B cell (primary cell): ENCODE data around the gene KIF21A. TPM values are rescaled to one million over a fixed set of nuclear protein-coding genes. Genes with fewer than 3 reads are reported as not detected.

Experiments
- ATAC-seq: fragments of 200-7000 bp; cut with Tn5 transposase; one replicate; pipeline ENCODE4 v1.10.0; 2021; ENCODE audit warnings: low read depth, mild to moderate bottlenecking, moderate number of reproducible peaks, moderate library complexity
- CTCF ChIA-PET: fragments of 350-600 bp; sonication (Branson Sonifier 250); formaldehyde crosslinking; loops from one replicate; lab custom pipeline; 2021; ENCODE audit warnings: antibody characterized with exemption, inconsistent platforms; lab: Charles Lee
- POLR2A ChIA-PET: fragments of 350-600 bp; sonication (Branson Sonifier 250); formaldehyde crosslinking; loops from one replicate; lab custom pipeline; 2021; ENCODE audit warnings: antibody characterized with exemption; lab: Charles Lee
- DNase-seq: peaks from one replicate; pipeline ENCODE4 v3.0.0; 2013
- H2AFZ ChIP-seq: 2 replicates; pipeline ENCODE4 v1.6.1; 2012; ENCODE audit warnings: mild to moderate bottlenecking, low read depth, low read length; ENCODE audit not compliant: insufficient read depth, poor library complexity, severe bottlenecking
- H3K27ac ChIP-seq, 2 donors: 1 replicate in 1 of 2; 2 replicates in 1 of 2; pipeline ENCODE4 v1.5.1; 2012 to 2013; ENCODE audit warnings: low read length in 2 of 2, mild to moderate bottlenecking in 2 of 2, moderate library complexity in 1 of 2
- H3K27me3 ChIP-seq, 4 experiments: fragments of 200-600 bp in 1 of 4; sonication (generic) in 1 of 4; replicated peaks in 1 of 4; 1 replicate in 2 of 4; 2 replicates in 2 of 4; pipeline versions ENCODE4 v1.6.1 to v1.7.0; 2013 to 2016; ENCODE audit warnings: low read length in 3 of 4, mild to moderate bottlenecking in 2 of 4, mixed read lengths in 1 of 4, moderate library complexity in 1 of 4; ENCODE audit not compliant: insufficient read depth in 4 of 4, control insufficient read depth in 3 of 4; ENCODE audit errors: control extremely low read depth in 1 of 4
- H3K36me3 ChIP-seq, 2 experiments: replicated peaks in 1 of 2; 1 replicate in 1 of 2; 2 replicates in 1 of 2; pipeline versions ENCODE4 v1.6.1 to v1.7.1; 2013; ENCODE audit warnings: low read length in 1 of 2; ENCODE audit not compliant: insufficient read depth in 2 of 2, control insufficient read depth in 1 of 2; ENCODE audit errors: control extremely low read depth in 1 of 2, extremely low read depth in 1 of 2
- H3K4me1 ChIP-seq, 2 donors: fragments of 200-600 bp in 1 of 2; sonication (generic) in 1 of 2; 1 replicate in 1 of 2; 2 replicates in 1 of 2; pipeline versions ENCODE4 v1.5.1 to v1.6.1; 2013 to 2017; ENCODE audit warnings: low read length in 2 of 2; ENCODE audit not compliant: control insufficient read depth in 2 of 2, insufficient read depth in 2 of 2
- H3K4me2 ChIP-seq: replicated peaks from 2 replicates; pipeline ENCODE3; 2012; ENCODE audit warnings: mild to moderate bottlenecking, low read depth, low read length; ENCODE audit not compliant: poor library complexity, severe bottlenecking
- H3K4me3 ChIP-seq, 5 experiments: fragments of 200-600 bp in 1 of 5; sonication (generic) in 1 of 5; 1 replicate in 3 of 5; 2 replicates in 2 of 5; pipeline versions ENCODE4 v1.5.1 to v1.7.0; 2011 to 2016; ENCODE audit warnings: low read length in 4 of 5, mild to moderate bottlenecking in 4 of 5, low read depth in 2 of 5, control low read depth in 1 of 5, moderate library complexity in 1 of 5; ENCODE audit not compliant: insufficient read depth in 1 of 5; ENCODE audit errors: control extremely low read depth in 1 of 5, extremely low read depth in 1 of 5
- H3K79me2 ChIP-seq: fragments of 200-600 bp; sonication (generic); one replicate; pipeline ENCODE4 v1.6.0; 2016; ENCODE audit warnings: low read length; ENCODE audit not compliant: control insufficient read depth, insufficient read depth
- H3K9ac ChIP-seq: fragments of 200-600 bp; sonication (generic); 2 replicates; pipeline ENCODE4 v1.6.1; 2017; ENCODE audit warnings: mild to moderate bottlenecking, low read length, moderate library complexity
- H3K9me3 ChIP-seq, 3 donors: one replicate each; pipeline versions ENCODE4 v1.6.1 to v1.7.1; 2013; ENCODE audit warnings: low read length in 2 of 3; ENCODE audit not compliant: control insufficient read depth in 2 of 3, insufficient read depth in 1 of 3; ENCODE audit errors: control extremely low read depth in 1 of 3
- H4K20me1 ChIP-seq: 2 replicates; pipeline ENCODE4 v1.6.0; 2012; ENCODE audit warnings: mild to moderate bottlenecking, low read length; ENCODE audit not compliant: insufficient read depth, control insufficient read depth, poor library complexity, severe bottlenecking
- H3K27ac Mint-ChIP-seq: one replicate; pipeline ENCODE4 v1.8.0; 2021; ENCODE audit warnings: mixed read lengths
- H3K27me3 Mint-ChIP-seq: one replicate; pipeline ENCODE4 v1.8.0; 2021; ENCODE audit warnings: mixed read lengths
- H3K4me1 Mint-ChIP-seq: one replicate; pipeline ENCODE4 v1.8.0; 2021; ENCODE audit warnings: mixed read lengths
- H3K4me3 Mint-ChIP-seq: one replicate; pipeline ENCODE4 v1.8.0; 2021; ENCODE audit warnings: mixed read lengths
- H3K9me3 Mint-ChIP-seq: one replicate; pipeline ENCODE4 v1.8.0; 2022; ENCODE audit warnings: mixed read lengths; ENCODE audit not compliant: insufficient read depth
- CTCF ChIP-seq: fragments of 200-600 bp; IDR thresholded peaks from one replicate; pipeline ENCODE4 v1.8.0; 2022; ENCODE audit warnings: antibody characterized with exemption, mild to moderate bottlenecking
- EZH2 ChIP-seq: IDR thresholded peaks from 2 replicates; pipeline ENCODE4 v1.6.1; 2012; ENCODE audit warnings: borderline replicate concordance, low read depth, mild to moderate bottlenecking, moderate library complexity, low read length; ENCODE audit not compliant: insufficient read depth, poor library complexity, severe bottlenecking
- WGBS: methylation state at CpG from one replicate; pipeline ENCODE4 v1.1.5; 2013; ENCODE audit warnings: missing lambda C conversion rate; ENCODE audit not compliant: insufficient coverage; 5-methylcytosine and 5-hydroxymethylcytosine counted together
- intact Hi-C: fragments of 100-400 bp; cut with micrococcal nuclease; formaldehyde crosslinking; loops from one replicate; pipeline ENCODE4 v1.10.0; 2022
- polyA plus RNA-seq: library from polyadenylated mRNA; depleted of rRNA; stranded (reverse); fragments of >200 nt; gene quantifications from 2 replicates; pipeline ENCODE4 v1.2.3, GENCODE V29; 2012
- total RNA-seq, 2 donors: library from RNA; stranded (reverse); fragments of 120-200 nt in 1 of 2; gene quantifications; 1 replicate in 1 of 2; 2 replicates in 1 of 2; pipeline versions ENCODE4 v1.2.3 to v1.2.4, GENCODE V29; 2013 to 2022

The KIF21A gene
- total and polyA plus RNA-seq, 2 donors (not counting 1 experiment from before 2014, with no cell fraction given) = 0.33 to 2.2 TPM

- TF ChIP-seq CTCF (no peak), EZH2 (no peak)
- no peak for ATAC-seq
- H3K4me3 Mint-ChIP-seq = no peak overlapping the region
- WGBS = no CpG with 5 or more reads among the region's 1 CpG
- peaks cover 0 to 1% (median 0%) of the 10 kb centered on the region in 3 donors for H3K9me3 ChIP-seq
- H2AFZ ChIP-seq = no peak overlapping the region
- H3K9ac ChIP-seq = no peak overlapping the region
- ChIA-PET POLR2A (no interaction called here), CTCF (no interaction called here)
- no peaks in the 10 kb centered on the region for H3K4me1 ChIP-seq
- H4K20me1 ChIP-seq = no peaks in the 10 kb centered on the region
- no peaks in the 10 kb centered on the region for H3K4me1 Mint-ChIP-seq
- H3K27me3 Mint-ChIP-seq = no peaks in the 10 kb centered on the region
- no peaks in the 10 kb centered on the region for H3K36me3 ChIP-seq
- no peaks in the 10 kb centered on the region for H3K79me2 ChIP-seq
- peaks cover 2% of the 10 kb centered on the region for H3K9me3 Mint-ChIP-seq
- no peak overlapping the region for H3K27ac Mint-ChIP-seq
- no peak overlapping the region for H3K4me2 ChIP-seq
- no peak for DNase-seq
- H3K27ac ChIP-seq = no peak overlapping the region
- intact Hi-C loops = no loop called here
- H3K27me3 ChIP-seq = no peaks in the 10 kb centered on the region
- H3K4me3 ChIP-seq = no peak overlapping the region
These were observed 47.8 kb upstream of the KIF21A start for GRCh38 chr12:39490500-39491282.

GRCh38 chr12:39483597-39483996 lies 40.7 kb upstream of the KIF21A start:
- CTCF ChIA-PET = no interaction called here
- no CpG with 5 or more reads among the region's 7 CpGs for WGBS

More at GRCh38 chr12:39483597-39483996, 40.7 kb upstream of the KIF21A start:
- Histone ChIP-seq H4K20me1 (no peaks in the 10 kb centered on the region), H3K9me3 (peaks cover 0 to 1% (median 0%) of the 10 kb centered on the region in 3 donors), H3K79me2 (no peaks in the 10 kb centered on the region), H3K27ac (no peak overlapping the region), H3K4me3 (no peak overlapping the region), H2AFZ (no peak overlapping the region), H3K36me3 (no peaks in the 10 kb centered on the region), H3K27me3 (no peaks in the 10 kb centered on the region), H3K4me1 (no peaks in the 10 kb centered on the region), H3K4me2 (no peak overlapping the region), H3K9ac (no peak overlapping the region)
- H3K9me3 Mint-ChIP-seq = no peaks in the 10 kb centered on the region
- no peak overlapping the region for H3K27ac Mint-ChIP-seq
- no peak for TF ChIP-seq CTCF
- no peak for TF ChIP-seq EZH2
- DNase-seq = no peak
- intact Hi-C loops = no loop called here
- H3K4me1 Mint-ChIP-seq = no peaks in the 10 kb centered on the region
- peaks cover 3% of the 10 kb centered on the region for H3K27me3 Mint-ChIP-seq
- ATAC-seq = no peak
- no peak overlapping the region for H3K4me3 Mint-ChIP-seq
- POLR2A ChIA-PET = no interaction called here
